GM10266 (cell line): ENCODE results near the gene ZNF488.

Source experiments
- DNase-seq: peaks from one replicate; pipeline ENCODE4 v3.0.0; 2012; ENCODE audit errors: extremely low spot score
- CTCF ChIP-seq: IDR thresholded peaks from 2 replicates; pipeline ENCODE4 v1.5.1; 2012; ENCODE audit warnings: mild to moderate bottlenecking, low read depth; ENCODE audit not compliant: control insufficient read depth, insufficient read depth; ENCODE audit errors: missing control alignments

Gene ZNF488

GRCh38 chr10:47372726-47373125 is 11.4 kb downstream of the ZNF488 start:
- no peak for TF ChIP-seq CTCF
- DNase-seq = no peak

- no peak for DNase-seq
- no peak for TF ChIP-seq CTCF
These were observed 12.2 kb downstream of the ZNF488 start for GRCh38 chr10:47371629-47372485.

GRCh38 chr10:47370878-47371277 is 13.2 kb downstream of the ZNF488 start:
- no peak for DNase-seq
- no peak for TF ChIP-seq CTCF

- no peak for DNase-seq
- TF ChIP-seq CTCF = no peak
These were observed 13.9 kb downstream of the ZNF488 start for GRCh38 chr10:47370015-47370767.

GRCh38 chr10:47369251-47369894 is 14.7 kb downstream of the ZNF488 start:
- no peak for DNase-seq
- no peak for TF ChIP-seq CTCF

GRCh38 chr10:47368431-47369180 is 15.5 kb downstream of the ZNF488 start:
- TF ChIP-seq CTCF = no peak
- DNase-seq = no peak
